Neutrophil (primary cell): ENCODE data around the gene KCNC4.

Experiments used
- H3K27ac ChIP-seq: fragments of 200-600 bp; sonication (generic); 2 replicates; pipeline ENCODE4 v1.5.1; 2016; ENCODE audit warnings: mild to moderate bottlenecking, moderate library complexity
- H3K27me3 ChIP-seq: fragments of 200-600 bp; sonication (generic); 2 replicates; pipeline ENCODE4 v1.6.0; 2016; ENCODE audit warnings: mild to moderate bottlenecking
- H3K36me3 ChIP-seq: fragments of 200-600 bp; sonication (generic); 2 replicates; pipeline ENCODE4 v1.5.1; 2017
- H3K4me1 ChIP-seq, 2 experiments: fragments of 200-600 bp in 1 of 2; sonication (generic) in 1 of 2; 1 replicate in 1 of 2; 2 replicates in 1 of 2; pipeline versions ENCODE4 v1.5.1 to v1.6.1; 2013 to 2016; ENCODE audit warnings: low read depth in 1 of 2, low read length in 1 of 2, mild to moderate bottlenecking in 1 of 2, moderate library complexity in 1 of 2; ENCODE audit not compliant: control insufficient read depth in 1 of 2, insufficient read depth in 1 of 2
- H3K4me3 ChIP-seq, 2 experiments: fragments of 200-600 bp in 1 of 2; sonication (generic) in 1 of 2; 1 replicate in 1 of 2; 2 replicates in 1 of 2; pipeline ENCODE4 v1.5.1; 2013 to 2016; ENCODE audit warnings: low read depth in 1 of 2, low read length in 1 of 2, mild to moderate bottlenecking in 1 of 2, moderate library complexity in 1 of 2
- H3K9me3 ChIP-seq: fragments of 200-600 bp; sonication (generic); 2 replicates; pipeline ENCODE4 v1.5.1; 2016
- CTCF ChIP-seq: fragments of 200-600 bp; sonication (generic); IDR thresholded peaks from 2 replicates; pipeline ENCODE4 v1.5.1; 2016; ENCODE audit warnings: antibody characterized with exemption

KCNC4 gene

GRCh38 chr1:110243574-110243973, 33.5 kb downstream of the KCNC4 start:
- H3K36me3 ChIP-seq = no peaks in the 10 kb centered on the region
- peaks cover 42% of the 10 kb centered on the region for H3K27me3 ChIP-seq
- H3K9me3 ChIP-seq = no peaks in the 10 kb centered on the region
- no peak overlapping the region for H3K27ac ChIP-seq
- no peak overlapping the region for H3K4me3 ChIP-seq
- H3K4me1 ChIP-seq = peaks cover 17 to 18% of the 10 kb centered on the region in 2 experiments
- no peak for TF ChIP-seq CTCF

- TF ChIP-seq CTCF = no peak
Measured at GRCh38 chr1:110245876-110246620, 35.9 kb downstream of the KCNC4 start.

GRCh38 chr1:110248746-110249145, 38.6 kb downstream of the KCNC4 start:
- H3K27me3 ChIP-seq = peaks cover 24% of the 10 kb centered on the region
- no peak overlapping the region for H3K27ac ChIP-seq
- no peaks in the 10 kb centered on the region for H3K9me3 ChIP-seq
- TF ChIP-seq CTCF = no peak
- no peak overlapping the region for H3K4me3 ChIP-seq
- peaks cover 2 to 6% of the 10 kb centered on the region in 2 experiments for H3K4me1 ChIP-seq
- H3K36me3 ChIP-seq = no peaks in the 10 kb centered on the region

More at GRCh38 chr1:110245876-110246620, 35.9 kb downstream of the KCNC4 start:
- peaks cover 4% of the 10 kb centered on the region in 2 experiments for H3K4me1 ChIP-seq
- no peak overlapping the region for H3K4me3 ChIP-seq
- H3K27me3 ChIP-seq = peaks cover 42% of the 10 kb centered on the region
- no peak overlapping the region for H3K27ac ChIP-seq
- no peaks in the 10 kb centered on the region for H3K9me3 ChIP-seq
- H3K36me3 ChIP-seq = no peaks in the 10 kb centered on the region

- no peak overlapping the region for H3K27ac ChIP-seq
- no peak for TF ChIP-seq CTCF
Measured at GRCh38 chr1:110249256-110249655, 39.1 kb downstream of the KCNC4 start.

GRCh38 chr1:110250008-110250407, 39.9 kb downstream of the KCNC4 start:
- H3K4me1 ChIP-seq = peaks cover 0 to 13% of the 10 kb centered on the region in 2 experiments
- peaks cover 12% of the 10 kb centered on the region for H3K27me3 ChIP-seq
- TF ChIP-seq CTCF = no peak
- H3K36me3 ChIP-seq = no peaks in the 10 kb centered on the region
- no peaks in the 10 kb centered on the region for H3K9me3 ChIP-seq
- H3K4me3 ChIP-seq = no peak overlapping the region
- no peak overlapping the region for H3K27ac ChIP-seq

More at GRCh38 chr1:110249256-110249655, 39.1 kb downstream of the KCNC4 start:
- Histone ChIP-seq H3K9me3 (no peaks in the 10 kb centered on the region), H3K4me1 (peaks cover 0 to 11% of the 10 kb centered on the region in 2 experiments), H3K4me3 (no peak overlapping the region), H3K27me3 (peaks cover 19% of the 10 kb centered on the region), H3K36me3 (no peaks in the 10 kb centered on the region)
